Measurements from ENCODE around the gene ARAP1. TPM values are rescaled to one million over a fixed set of nuclear protein-coding genes. Genes with fewer than 3 reads are reported as not detected.

The ARAP1 gene
- polyA plus RNA-seq, 3 donors, result 48.7 to 487 (median 79.0) TPM

- Histone ChIP-seq H3K9ac (ENCODE audit: insufficient read depth, low read length, poor library complexity, severe bottlenecking) (no peak overlapping the region), H3K9me3 (replicated peaks in 1 of 2; ENCODE audit: control insufficient read depth in 1 of 2, insufficient read depth in 1 of 2, low read length in 2 of 2) (no peaks in the 10 kb centered on the region), H3K27ac (ENCODE audit: low read depth in 1 of 2, low read length in 2 of 2) (peak overlapping the region in 1 of 2 donors; percentile 85), H3K79me2 (ENCODE audit: insufficient read depth, low read length) (peaks cover 100% of the 10 kb centered on the region), H2AFZ (ENCODE audit: insufficient read depth, low read depth, low read length, poor library complexity, severe bottlenecking) (no peak overlapping the region), H3K36me3 (replicated peaks in 1 of 2; ENCODE audit: control insufficient read depth in 1 of 2, insufficient read depth in 2 of 2, low read length in 2 of 2) (peaks cover 65 to 91% of the 10 kb centered on the region in 2 donors), H3K4me3 (replicated peaks in 1 of 3; ENCODE audit: low read depth in 2 of 3, low read length in 3 of 3) (no peak overlapping the region), H4K20me1 (ENCODE audit: insufficient read depth, low read length) (peaks cover 100% of the 10 kb centered on the region), H3K4me1 (ENCODE audit: control insufficient read depth in 1 of 2, insufficient read depth in 2 of 2, low read length in 2 of 2) (peaks cover 54 to 83% of the 10 kb centered on the region in 2 donors), H3K4me2 (replicated peaks; ENCODE audit: extremely low read depth, low read length, poor library complexity, severe bottlenecking) (no peak overlapping the region), H3K27me3 (ENCODE audit: control insufficient read depth in 2 of 2, insufficient read depth in 2 of 2, low read length in 2 of 2) (no peaks in the 10 kb centered on the region)
- peak overlapping the region in 4 of 7 donors; percentile 53 to 77 (median 66) for H3K27ac Mint-ChIP-seq
- WGBS (ENCODE audit: insufficient coverage), result 85% methylated on average over 7 of the region's 7 CpGs
- H3K9me3 Mint-ChIP-seq, result no peaks in the 10 kb centered on the region
- intact Hi-C loops (cut with micrococcal nuclease), result loop anchor here in 1 of 2 donors (10.0 kb wide), 1 partner anchor 459 kb away; no protein-coding TSS in a partner anchor
- no peak overlapping the region for H3K4me3 Mint-ChIP-seq
- peaks cover 70 to 95% of the 10 kb centered on the region in 2 donors for H3K36me3 Mint-ChIP-seq
- no peak for TF ChIP-seq CTCF (IDR thresholded peaks at IDR 0.05)
- peaks cover 0 to 9% (median 0%) of the 10 kb centered on the region in 3 donors for H3K27me3 Mint-ChIP-seq (ENCODE audit: low read depth in 3 of 3)
- H3K4me1 Mint-ChIP-seq, result peaks cover 74% of the 10 kb centered on the region
- DNase-seq, result no peak
Observed at GRCh38 chr11:72716290-72716689, 35.9 kb downstream of the ARAP1 start.

GRCh38 chr11:72712841-72713240 is 39.4 kb downstream of the ARAP1 start:
- Histone ChIP-seq H3K4me2 (replicated peaks; ENCODE audit: extremely low read depth, low read length, poor library complexity, severe bottlenecking) (no peak overlapping the region), H3K36me3 (replicated peaks in 1 of 2; ENCODE audit: control insufficient read depth in 1 of 2, insufficient read depth in 2 of 2, low read length in 2 of 2) (peaks cover 93 to 100% of the 10 kb centered on the region in 2 donors)
- WGBS (ENCODE audit: insufficient coverage), result no CpG with 5 or more reads among the region's 10 CpGs

More at GRCh38 chr11:72712841-72713240, 39.4 kb downstream of the ARAP1 start:
- Mint-ChIP-seq H3K36me3 (peaks cover 75 to 99% of the 10 kb centered on the region in 2 donors), H3K27ac (peak overlapping the region; percentile 65 to 96 (median 90)), H3K27me3 (ENCODE audit: low read depth in 3 of 3) (peaks cover 0 to 7% (median 0%) of the 10 kb centered on the region in 3 donors), H3K4me1 (peaks cover 40% of the 10 kb centered on the region), H3K4me3 (peak overlapping the region in 1 of 2 donors; percentile 64), H3K9me3 (no peaks in the 10 kb centered on the region)
- Histone ChIP-seq H3K27me3 (ENCODE audit: control insufficient read depth in 2 of 2, insufficient read depth in 2 of 2, low read length in 2 of 2) (no peaks in the 10 kb centered on the region), H3K27ac (ENCODE audit: low read depth in 1 of 2, low read length in 2 of 2) (peak overlapping the region; percentile 59 to 74), H3K79me2 (ENCODE audit: insufficient read depth, low read length) (peaks cover 99% of the 10 kb centered on the region), H4K20me1 (ENCODE audit: insufficient read depth, low read length) (peaks cover 100% of the 10 kb centered on the region), H3K9ac (ENCODE audit: insufficient read depth, low read length, poor library complexity, severe bottlenecking) (peak overlapping the region; percentile 25), H3K4me3 (replicated peaks in 1 of 3; ENCODE audit: low read depth in 2 of 3, low read length in 3 of 3) (no peak overlapping the region), H3K9me3 (replicated peaks in 1 of 2; ENCODE audit: control insufficient read depth in 1 of 2, insufficient read depth in 1 of 2, low read length in 2 of 2) (no peaks in the 10 kb centered on the region), H2AFZ (ENCODE audit: insufficient read depth, low read depth, low read length, poor library complexity, severe bottlenecking) (no peak overlapping the region), H3K4me1 (ENCODE audit: control insufficient read depth in 1 of 2, insufficient read depth in 2 of 2, low read length in 2 of 2) (peaks cover 19 to 49% of the 10 kb centered on the region in 2 donors)
- no peak for TF ChIP-seq CTCF (IDR thresholded peaks at IDR 0.05)
- intact Hi-C loops (cut with micrococcal nuclease), result loop anchor here in 1 of 2 donors (10.0 kb wide), 1 partner anchor 462 kb away; no protein-coding TSS in a partner anchor
- no peak for DNase-seq
